DOHH2 (cell line): ENCODE results near the gene ZNF638.

Source experiments
- CTCF ChIP-seq: fragments of 200-600 bp; sonication (generic); IDR thresholded peaks from one replicate; pipeline ENCODE4 v1.5.1; 2014; ENCODE audit warnings: antibody characterized with exemption, mild to moderate bottlenecking, low read depth, low read length; ENCODE audit not compliant: poor library complexity, severe bottlenecking
- EZH2phosphoT487 ChIP-seq: fragments of 200-600 bp; sonication (generic); IDR thresholded peaks from 2 replicates; pipeline ENCODE4 v1.6.1; 2017; ENCODE audit warnings: borderline replicate concordance, mild to moderate bottlenecking, antibody characterized with exemption, low read length, moderate library complexity, mixed read lengths

- TF ChIP-seq CTCF (no peak), EZH2phosphoT487 (no peak)
These were observed 30.9 kb downstream of the ZNF638 start for GRCh38 chr2:71362447-71362846.
